Measurements from ENCODE around the gene TNRC6A.
A peak's percentile ranks its signal among the peaks of the same experiment; 100 is the strongest.
"Not testable (repeated sequence)": the region's sequence is repeated elsewhere in the genome, so short reads cannot be mapped to it uniquely, and the experiment has no call there.

TNRC6A gene

DNA sequence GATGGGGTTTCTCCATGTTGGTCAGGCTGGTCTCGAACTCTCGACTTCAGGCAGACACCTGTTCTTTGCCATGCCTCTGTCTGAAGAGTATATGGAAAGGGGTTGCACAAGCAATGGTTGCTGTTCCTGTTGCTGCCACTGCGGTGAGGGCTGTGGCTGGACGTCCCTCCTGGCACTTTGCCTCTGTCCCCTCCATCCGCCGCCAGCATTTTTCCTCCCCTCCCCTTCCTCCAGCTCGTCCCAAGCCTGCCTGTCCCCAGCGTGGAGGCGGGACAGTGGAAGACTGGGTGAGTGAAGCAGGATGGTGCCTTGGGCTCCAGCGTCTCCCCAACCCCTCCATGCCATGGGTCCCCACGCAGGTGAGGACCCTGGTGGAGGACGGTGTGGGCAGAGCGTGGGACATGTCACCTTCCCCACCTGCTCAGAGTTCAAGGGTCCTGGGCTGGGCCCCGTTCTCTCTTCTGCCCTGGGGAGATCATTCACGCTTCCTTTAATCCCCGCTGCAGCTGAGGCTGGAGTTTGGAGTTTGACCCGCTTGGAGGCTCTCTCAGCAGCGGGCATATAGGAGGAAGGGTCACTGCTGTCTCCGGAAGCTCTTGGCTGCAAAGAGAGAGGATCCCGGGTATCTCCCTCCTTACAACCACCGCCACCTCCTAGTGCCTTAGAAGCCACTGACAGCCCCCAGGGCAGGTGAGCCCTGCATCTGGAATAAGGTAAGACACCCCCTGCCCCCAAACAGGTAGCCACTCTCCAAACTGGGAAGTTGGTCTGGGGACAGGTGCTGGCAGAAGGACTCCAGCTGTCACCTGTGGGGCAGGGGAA, 116.5 kb downstream of the TNRC6A start, which contains the start of gene SLC5A11:
TSS of gene SLC5A11 (plus strand) at position 238 of the 822 bp plus-strand sequence. CDS start 12,681 bp downstream, outside the sequence.
- DNase-seq (ENCODE audit: low spot score): peak; percentile 55

DNA sequence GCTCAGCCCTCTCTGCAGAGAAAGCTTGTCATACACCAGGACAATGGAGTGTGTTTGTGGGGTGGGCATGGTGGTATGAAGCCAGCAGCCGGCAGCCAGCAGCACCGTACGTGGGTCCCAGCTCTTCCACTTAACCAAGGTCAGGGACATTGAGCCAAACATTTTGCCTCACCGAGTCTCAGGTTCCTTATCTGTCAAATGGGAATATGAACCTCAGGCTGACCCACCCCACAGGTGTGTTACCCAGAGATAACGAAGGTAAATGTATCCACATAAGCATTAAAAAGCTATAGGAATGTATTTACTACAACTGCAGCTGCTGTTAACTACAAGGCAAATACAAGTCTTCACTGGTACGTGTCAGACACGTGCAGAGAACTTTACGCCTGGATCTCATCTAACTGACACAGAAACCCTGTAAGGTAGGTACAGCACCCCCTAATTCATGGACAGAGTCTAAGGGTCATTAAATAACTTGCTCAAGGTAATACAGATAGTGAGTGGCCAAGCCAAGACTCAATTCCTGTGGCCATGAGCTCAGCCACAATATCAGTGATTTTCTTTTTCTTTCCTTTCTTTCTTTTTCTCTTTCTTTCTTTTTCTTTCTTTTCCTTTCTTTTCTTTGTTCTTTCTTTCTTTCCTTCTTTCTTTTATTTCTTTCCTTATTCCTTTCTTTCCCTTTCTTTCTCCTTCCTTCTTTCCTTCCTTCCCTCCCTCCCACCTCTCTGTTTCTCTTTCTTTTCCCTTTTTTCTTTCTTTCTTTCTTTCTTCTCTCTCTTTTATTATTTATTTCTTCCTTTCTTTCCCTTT, 117.3 kb downstream of the TNRC6A start:
- DNase-seq (ENCODE audit: low spot score): no peak

DNA sequence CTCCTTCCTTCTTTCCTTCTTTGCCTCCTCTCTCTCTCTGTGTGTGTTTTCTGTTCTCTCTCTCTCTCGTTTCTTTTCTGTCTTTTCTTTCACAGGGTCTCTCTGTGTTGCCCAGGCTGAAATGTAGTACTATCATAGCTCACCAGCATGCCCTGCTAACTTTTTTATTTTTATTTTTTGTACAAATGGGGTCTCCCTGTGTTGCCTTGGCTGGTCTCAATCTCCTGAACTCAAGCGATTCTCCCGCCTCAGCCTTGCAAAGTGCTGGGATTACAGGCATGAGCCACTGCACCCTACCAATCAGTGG, 117.9 kb downstream of the TNRC6A start:
- DNase-seq (ENCODE audit: low spot score): no peak

DNA sequence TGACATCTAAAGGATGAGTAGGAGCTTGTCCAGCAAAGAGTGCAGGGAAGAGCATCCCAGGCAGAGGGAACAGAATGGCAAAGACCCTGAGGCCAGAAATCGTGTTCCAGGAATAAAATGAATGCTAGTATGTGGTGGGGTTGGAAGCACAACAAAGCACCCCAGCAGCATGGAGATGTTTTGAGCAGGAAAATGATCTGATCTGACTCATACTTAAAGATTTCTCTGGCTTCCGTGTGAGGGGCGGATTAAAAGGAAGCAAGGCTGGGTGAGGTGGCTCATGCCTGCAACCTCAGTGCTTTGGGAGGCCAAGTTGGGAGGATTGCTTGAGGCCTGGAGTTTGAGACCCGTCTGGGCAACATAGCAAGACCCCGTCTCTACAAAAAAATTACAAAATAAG, 118.6 kb downstream of the TNRC6A start:
- no peak for DNase-seq (ENCODE audit: low spot score)

DNA sequence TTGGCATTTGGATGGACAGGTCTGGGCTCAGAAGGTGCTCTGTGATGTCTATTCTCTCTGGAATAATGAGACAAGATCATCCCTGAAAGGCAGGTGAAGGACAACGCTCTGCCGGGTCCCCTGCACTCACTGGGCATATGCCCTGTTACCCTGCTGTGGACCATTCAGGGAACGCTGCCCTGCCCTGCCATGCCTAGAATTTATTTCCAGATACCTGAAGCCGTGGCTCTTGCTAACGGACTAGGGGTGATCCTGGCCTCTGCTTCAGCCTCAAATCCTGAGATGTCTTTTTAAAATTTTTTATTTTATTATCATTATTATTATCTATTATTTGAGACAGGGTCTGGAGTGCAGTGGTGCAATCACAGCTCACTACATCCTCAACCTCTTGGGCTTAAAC, 120.2 kb downstream of the TNRC6A start:
- no peak for DNase-seq (ENCODE audit: low spot score)

DNA sequence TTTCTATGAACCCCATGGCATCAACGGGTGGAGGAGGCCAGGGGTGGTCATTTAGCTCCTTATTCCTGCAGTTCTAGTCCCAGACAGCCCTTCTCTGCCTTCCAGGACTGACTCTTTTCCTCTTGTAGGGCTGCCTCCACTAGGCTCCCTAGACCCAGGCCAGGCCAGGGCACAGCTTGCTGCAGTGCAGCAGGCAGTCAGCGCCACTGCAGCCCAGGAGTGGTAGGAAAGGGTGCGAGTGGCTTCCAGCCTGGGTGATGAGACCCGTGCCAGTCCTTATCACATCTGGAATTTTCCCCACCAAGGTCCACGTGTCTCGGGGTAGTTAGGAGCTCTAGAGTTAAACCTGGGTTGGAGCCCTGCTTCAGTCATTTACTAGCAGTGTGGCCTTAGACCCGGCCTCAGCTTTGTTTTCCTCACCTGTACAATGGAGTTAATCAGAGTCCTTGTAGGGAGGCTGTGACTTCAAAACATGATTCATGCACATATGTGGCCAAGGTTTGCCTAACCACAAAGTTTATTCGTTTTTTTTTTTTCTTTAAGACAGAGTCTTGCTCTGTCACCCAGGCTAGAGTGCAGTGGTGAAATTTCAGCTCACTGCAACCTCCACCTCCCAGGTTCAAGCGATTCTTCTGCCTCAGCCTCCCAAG, 121.0 kb downstream of the TNRC6A start:
- DNase-seq (ENCODE audit: low spot score): no peak

DNA sequence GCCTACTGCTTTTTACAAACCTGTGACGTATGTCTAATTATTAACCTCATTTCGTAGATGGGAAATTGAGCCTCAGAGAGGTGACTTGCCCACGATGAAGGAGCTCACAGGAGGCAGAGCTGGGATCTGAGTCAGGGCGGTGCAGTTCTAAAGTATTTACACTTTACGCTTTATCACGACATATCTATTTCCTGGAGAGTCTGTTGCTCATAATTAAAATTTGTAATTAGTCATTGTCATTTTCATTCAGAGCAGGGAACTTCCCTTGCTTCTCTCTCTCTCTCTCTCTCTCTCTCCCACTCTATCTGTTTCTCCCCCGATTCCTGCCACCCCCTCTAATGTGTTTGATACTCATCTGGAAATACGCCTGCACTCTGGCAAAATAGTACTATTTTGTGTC, 122.2 kb downstream of the TNRC6A start:
- no peak for DNase-seq (ENCODE audit: low spot score)

DNA sequence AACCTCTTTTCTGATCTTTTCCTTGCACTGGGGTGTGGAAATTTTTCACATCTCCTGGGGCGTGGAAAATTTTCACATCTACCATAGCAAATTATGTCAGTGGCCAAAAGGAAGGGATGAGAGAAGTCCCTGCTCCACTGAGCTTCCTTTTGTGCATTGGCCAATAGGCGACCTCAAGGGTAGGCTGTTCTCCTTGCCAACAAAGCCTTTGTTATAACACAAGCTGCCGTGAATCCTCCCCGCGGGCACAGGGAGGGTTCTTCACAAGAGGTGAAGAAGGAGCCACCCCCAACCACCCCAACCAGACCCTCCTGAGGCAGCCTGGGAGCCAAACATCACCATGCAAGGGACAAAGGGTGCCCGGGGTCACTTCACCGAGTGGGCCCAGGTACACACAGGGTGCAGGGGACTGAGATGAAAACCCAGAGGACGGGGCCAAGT, 122.8 kb downstream of the TNRC6A start:
- peak; percentile 49 for DNase-seq (ENCODE audit: low spot score)

DNA sequence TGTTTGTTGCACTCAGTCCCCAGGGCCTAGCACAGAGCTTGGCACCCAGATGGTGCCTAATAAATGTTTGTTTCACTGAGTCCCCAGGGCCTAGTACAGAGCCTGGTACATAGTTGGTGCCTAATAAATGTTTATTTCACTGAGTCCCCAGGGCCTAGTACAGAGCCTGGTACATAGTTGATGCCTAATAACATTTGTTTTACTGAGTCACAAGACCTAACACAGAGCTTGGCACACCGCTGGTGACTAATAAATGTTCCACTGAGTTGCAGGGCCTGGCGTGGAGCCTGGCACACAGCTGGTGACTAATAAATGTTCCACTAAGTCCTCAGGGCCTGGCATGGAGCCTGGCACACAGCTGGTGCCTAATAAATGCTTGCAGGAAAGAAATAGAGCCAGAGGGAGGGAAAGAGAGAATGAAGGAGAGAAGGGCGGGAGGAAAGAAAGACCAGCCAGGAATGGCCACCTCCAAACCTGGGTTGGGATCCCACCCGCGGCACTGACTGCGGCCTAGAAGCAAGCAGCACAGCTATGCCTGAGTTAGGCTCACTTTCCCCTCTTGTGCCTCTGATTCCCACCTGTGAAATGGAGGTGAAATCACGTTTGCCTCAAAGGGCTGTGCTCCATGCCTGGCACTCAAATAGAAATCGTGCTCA, 123.8 kb downstream of the TNRC6A start:
- DNase-seq (ENCODE audit: low spot score): no peak

DNA sequence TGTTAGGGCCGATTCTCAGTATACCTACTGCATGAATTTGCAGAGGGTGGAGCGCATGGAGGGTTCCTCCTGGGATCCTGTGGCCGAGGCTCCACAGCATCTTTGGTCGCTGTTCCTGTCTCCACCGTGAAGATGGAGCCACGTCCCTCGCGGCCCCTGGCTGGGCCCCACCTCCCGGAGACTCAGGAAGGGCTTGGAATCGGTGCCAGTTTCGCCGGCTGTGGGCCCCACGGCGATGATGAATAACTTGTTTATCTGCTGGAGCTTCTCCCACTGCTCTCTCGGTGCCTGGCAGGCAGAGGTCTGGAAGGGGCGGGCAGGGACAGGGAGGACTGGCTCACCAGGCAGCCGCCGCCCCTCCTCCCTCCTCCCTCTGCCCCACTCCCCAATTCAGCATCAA, 124.4 kb downstream of the TNRC6A start:
- peak; percentile 87 for DNase-seq (ENCODE audit: low spot score)

DNA sequence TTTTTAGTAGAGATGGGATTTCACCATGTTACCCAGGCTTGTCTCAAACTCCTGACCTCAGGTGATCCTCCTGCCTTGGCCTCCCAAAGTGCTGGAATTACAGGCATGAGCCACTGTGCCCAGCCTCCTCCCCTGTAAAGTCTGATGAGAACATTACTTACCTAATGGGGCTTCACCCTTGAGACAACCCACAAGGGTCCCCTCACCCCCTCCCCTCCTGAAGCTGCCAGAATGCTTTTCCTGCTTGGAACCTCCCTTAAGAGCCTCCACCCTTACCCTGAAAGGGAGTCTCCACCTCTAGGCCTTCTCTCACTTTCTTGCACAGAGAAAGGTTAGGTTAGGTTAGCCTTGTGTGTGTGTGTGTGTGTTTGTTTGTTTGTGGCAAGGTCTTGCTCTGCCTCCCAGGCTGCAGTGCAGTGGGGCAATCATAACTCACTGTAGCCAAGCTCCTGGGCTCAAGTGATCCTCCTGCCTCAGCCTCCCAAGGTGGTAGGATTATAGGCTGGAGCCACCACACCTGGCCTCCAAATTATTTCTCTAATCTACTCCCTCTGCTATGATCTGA, 125.2 kb downstream of the TNRC6A start:
- no peak for DNase-seq (ENCODE audit: low spot score)

DNA sequence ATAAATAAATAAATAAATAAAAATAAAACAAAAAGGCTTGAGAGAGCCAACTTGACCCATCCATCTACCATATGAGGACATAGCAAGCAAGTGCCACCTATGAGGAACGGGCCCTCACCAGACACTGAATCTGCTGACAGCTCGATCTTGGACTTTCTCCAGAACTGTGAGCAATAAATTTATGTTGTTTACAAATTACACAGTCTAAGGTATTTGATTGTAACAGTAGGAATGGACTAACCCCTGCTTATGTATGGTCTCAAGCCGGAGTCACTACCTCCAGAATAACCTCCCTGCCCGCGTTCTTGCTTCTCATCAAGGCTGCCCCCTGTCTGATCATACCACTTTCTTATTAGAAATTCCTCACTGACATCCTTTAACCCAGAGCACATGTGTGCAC, 126.2 kb downstream of the TNRC6A start:
- DNase-seq (ENCODE audit: low spot score): no peak

DNA sequence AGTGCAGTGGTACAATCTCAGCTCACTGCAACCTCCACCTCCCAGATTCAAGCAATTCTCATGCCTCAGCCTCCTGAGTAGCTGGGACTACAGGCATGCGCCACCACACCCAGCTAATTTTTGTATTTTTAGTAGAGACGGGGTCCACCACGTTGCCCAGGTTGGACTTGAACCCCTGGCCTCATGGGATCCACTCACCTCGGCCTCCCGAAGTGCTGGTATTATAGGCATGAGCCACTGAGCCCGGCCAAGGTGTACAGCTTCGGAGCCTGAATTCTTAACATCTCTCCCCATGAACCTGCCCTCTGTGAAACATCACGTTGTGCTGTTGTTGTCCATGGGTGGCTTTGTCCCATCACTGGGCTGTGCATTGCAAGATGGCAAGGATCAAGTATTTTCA, 127.4 kb downstream of the TNRC6A start:
- DNase-seq (ENCODE audit: low spot score): not testable (repeated sequence)

DNA sequence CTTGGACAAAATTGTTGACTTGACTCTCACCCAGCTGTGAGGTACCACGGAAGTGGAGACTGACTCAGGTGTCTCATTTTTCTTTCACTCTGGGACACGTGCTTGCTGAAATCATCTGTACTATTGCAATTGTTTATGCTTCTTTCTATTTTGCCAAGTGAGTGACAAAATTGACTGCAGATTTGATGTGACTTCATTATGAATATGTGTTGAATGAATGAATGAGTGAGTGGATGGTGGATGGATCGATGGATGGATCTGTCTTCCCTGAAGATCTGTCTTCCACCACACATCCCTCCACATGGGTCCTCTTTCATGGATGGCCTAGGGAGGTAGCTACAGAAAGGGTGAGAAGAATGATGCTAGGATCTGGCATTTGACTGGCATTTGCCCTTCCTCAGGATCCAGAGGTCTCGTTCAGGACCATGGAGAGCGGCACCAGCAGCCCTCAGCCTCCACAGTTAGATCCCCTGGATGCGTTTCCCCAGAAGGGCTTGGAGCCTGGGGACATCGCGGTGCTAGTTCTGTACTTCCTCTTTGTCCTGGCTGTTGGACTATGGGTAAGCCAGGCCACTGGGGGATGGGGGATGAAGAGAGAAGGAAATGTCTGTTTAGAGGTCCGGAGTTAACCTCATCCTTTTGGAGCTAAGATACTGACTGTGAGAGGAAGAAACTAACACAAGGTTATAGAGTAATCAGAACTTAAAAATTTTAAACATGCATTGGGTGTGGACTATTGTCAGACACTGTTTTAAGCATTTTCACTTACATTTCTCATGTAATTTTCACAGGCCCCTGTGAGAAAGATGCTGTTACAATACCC, 129.0 kb downstream of the TNRC6A start:
- no peak for DNase-seq (ENCODE audit: low spot score)

DNA sequence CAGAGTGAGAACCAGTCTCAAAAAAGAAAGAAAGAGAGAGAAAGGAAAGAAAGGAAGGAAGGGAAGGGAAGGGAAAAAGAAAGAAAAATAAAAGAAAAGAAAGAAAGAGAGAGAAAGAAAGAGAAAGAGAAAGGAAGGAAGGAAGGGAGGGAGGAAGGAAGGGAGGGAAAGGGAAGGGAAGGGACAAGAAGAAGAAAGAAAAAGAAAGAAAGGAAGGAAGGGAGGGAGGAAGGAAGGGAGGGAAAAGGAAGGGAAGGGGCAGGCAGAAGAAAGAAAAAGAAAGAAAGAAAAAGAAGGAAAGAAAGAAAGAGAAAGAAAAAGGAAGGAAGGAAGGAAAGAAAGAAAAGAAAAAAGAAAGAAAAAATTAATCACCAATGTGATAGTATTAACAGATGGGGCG, 132.0 kb downstream of the TNRC6A start:
- no peak for DNase-seq (ENCODE audit: low spot score)

DNA sequence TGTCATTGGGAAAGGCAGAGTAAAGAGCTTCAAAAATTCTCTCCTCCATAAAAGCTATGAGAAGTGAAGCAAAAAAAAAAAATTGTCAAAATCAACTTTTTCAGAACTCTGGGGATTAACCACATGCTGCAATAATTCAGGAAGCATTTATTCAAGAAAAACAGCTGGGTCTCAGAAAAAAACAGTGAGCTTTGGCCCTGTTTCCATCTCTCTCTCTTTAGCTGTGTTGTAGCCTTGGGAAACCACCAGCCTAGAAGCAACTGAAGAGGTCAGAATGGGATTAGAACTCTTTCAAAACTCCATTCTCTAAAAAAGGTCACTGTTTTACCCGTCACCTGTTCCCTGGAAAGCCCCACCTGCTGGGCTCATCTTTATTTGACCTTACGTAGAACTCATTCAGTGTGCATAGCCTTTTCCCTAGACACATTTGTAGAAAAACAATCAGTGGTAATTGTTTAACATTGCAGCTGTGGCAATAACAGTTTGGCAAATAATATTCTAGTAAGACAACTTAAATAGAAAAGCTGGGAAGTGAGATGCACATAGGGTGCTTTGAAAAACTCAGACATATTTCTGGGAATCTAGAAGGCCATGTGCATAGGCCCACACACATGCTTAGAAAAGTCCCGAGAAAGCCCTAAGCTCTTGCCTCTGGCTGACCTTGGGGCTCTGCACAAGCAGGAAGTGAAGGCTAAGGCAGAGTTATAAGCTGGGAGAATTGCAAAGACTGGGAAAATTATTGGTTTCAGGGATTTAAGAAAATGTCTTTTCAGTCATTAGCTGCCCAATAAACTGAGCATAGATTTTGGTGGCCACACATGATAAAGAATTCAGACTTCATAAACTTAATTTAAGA, 134.4 kb downstream of the TNRC6A start:
- DNase-seq (ENCODE audit: low spot score): no peak

DNA sequence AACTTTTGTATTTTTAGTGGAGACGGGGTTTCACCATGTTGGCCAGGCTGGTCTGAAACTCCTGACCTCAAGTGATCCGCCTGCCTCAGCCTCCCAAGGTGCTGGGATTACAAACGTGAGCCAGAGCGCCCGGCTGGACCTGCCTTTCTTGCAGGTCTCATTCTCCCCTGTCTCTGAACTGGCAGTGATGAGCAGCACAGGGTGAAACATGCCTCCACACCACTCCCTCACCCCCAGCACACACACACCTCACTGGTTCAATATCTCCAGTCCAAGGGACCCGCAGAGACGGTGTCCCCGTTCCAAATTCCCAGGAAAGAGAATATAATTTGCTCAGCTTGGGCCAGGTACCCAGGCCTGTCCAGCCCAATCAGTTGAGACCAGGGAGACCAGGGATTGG, 139.6 kb downstream of the TNRC6A start:
- DNase-seq (ENCODE audit: low spot score): no peak

DNA sequence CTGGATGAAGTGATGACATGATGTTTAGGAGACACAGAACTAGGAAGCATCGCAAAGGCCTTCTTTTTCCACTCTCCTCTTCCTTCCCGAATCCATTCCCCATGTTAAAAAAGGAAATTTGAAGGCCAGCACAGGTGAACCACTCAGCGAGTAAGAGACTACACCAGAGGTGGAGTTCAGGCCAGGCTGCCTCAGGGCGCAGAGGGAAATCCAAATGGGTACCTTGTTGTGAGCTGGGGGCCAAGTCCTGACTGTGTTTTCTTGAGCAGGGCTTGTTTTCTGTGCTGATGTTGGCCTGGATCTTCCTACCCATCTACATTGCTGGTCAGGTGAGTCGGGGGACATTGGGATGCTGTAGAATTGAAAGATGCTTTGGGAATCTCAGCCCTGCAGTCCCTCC, 142.4 kb downstream of the TNRC6A start:
- no peak for DNase-seq (ENCODE audit: low spot score)

DNA sequence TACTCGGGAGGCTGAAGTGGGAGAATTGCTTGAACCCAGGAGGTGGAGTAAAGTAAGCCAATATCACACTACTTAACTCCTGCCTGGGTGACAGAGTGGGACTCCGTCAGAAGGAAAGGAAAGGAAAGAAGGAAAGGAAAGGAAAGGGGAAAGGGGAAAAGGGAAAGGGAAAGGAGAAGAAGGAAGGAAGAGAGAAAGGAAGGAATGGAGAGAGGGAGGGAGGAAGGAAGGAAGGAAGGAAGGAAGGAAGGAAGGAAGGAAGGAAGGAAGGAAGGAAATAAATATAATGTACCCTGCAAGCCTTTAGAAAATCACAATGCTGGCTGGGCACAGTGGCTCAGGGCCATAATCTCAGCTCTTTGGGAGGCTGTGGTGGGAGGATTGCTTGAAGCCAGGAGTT, 143.6 kb downstream of the TNRC6A start:
- no peak for DNase-seq (ENCODE audit: low spot score)

DNA sequence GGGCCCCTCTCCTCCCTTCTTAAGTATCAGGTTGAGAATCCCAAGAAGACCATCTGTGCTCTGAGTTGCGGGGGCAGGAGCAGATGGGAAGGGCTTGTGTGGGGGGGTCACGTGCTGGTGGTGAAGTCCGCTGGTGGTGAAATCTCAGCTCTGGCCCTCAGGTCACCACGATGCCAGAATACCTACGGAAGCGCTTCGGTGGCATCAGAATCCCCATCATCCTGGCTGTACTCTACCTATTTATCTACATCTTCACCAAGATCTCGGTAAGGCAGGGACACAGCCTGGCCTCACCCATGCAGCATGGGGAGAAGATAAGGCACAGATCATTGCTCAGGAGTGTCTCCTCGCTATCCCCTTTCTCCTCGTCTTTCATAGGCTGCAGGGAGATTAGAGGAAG, 146.0 kb downstream of the TNRC6A start:
- no peak for DNase-seq (ENCODE audit: low spot score)
